CD4-positive, CD25-positive, alpha-beta regulatory T cell (primary cell): ENCODE results near the gene MORN1. TPM values are rescaled to one million over a fixed set of nuclear protein-coding genes. Genes with fewer than 3 reads are reported as not detected.

Experiments used
- ATAC-seq, 2 donors: fragments of 150-1000 bp; cut with Tn5 transposase; one replicate each; pipeline ENCODE4 v1.10.0; 2021; ENCODE audit warnings: low read depth in 2 of 2, moderate number of reproducible peaks in 2 of 2, moderate library complexity in 1 of 2
- DNase-seq, 3 donors: peaks; one replicate each; pipeline versions ENCODE4 v3.0.0 to v3.0.0-alpha.2; 2012 to 2022; ENCODE audit warnings: mixed read lengths in 1 of 3
- H3K27ac ChIP-seq: one replicate; pipeline ENCODE4 v1.7.0; 2013; ENCODE audit warnings: mild to moderate bottlenecking, low read length; ENCODE audit not compliant: insufficient read depth, poor library complexity, severe bottlenecking
- H3K27me3 ChIP-seq: one replicate; pipeline ENCODE4 v1.7.0; 2013; ENCODE audit warnings: low read length; ENCODE audit not compliant: control insufficient read depth, insufficient read depth
- H3K36me3 ChIP-seq: one replicate; pipeline ENCODE4 v1.7.0; 2013; ENCODE audit warnings: mild to moderate bottlenecking, low read length, moderate library complexity; ENCODE audit not compliant: control insufficient read depth, insufficient read depth
- H3K4me1 ChIP-seq: 2 replicates; pipeline ENCODE4 v1.7.0; 2013; ENCODE audit warnings: mild to moderate bottlenecking, low read length; ENCODE audit not compliant: insufficient read depth, control insufficient read depth, poor library complexity, severe bottlenecking
- H3K4me3 ChIP-seq: one replicate; pipeline ENCODE4 v1.7.0; 2013; ENCODE audit warnings: low read depth, mild to moderate bottlenecking, low read length, moderate library complexity
- H3K9me3 ChIP-seq, 2 experiments: 1 replicate in 1 of 2; 2 replicates in 1 of 2; pipeline ENCODE4 v1.7.0; 2013; ENCODE audit warnings: low read length in 2 of 2, mild to moderate bottlenecking in 1 of 2, moderate library complexity in 1 of 2; ENCODE audit not compliant: control insufficient read depth in 2 of 2
- H3K27ac Mint-ChIP-seq, 3 donors: one replicate each; pipeline ENCODE4 v1.8.0; 2020 to 2022; ENCODE audit warnings: mild to moderate bottlenecking in 3 of 3, mixed read lengths in 3 of 3, moderate library complexity in 2 of 3
- H3K27me3 Mint-ChIP-seq: one replicate; pipeline ENCODE4 v1.8.0; 2022; ENCODE audit warnings: mild to moderate bottlenecking, mixed read lengths
- H3K36me3 Mint-ChIP-seq: one replicate; pipeline ENCODE4 v1.8.0; 2020; ENCODE audit warnings: mixed read lengths
- H3K4me1 Mint-ChIP-seq, 4 donors: one replicate each; pipeline ENCODE4 v1.8.0; 2020 to 2022; ENCODE audit warnings: mixed read lengths in 4 of 4, mild to moderate bottlenecking in 1 of 4
- H3K4me3 Mint-ChIP-seq, 4 donors: one replicate each; pipeline ENCODE4 v1.8.0; 2020 to 2022; ENCODE audit warnings: mild to moderate bottlenecking in 4 of 4, mixed read lengths in 4 of 4, moderate library complexity in 3 of 4
- H3K9me3 Mint-ChIP-seq, 7 donors: one replicate each; pipeline ENCODE4 v1.8.0; 2020 to 2022; ENCODE audit warnings: mixed read lengths in 7 of 7, mild to moderate bottlenecking in 3 of 7, moderate library complexity in 2 of 7
- polyA plus RNA-seq, 4 donors: library from polyadenylated mRNA; unstranded; fragments of 300-500 nt; fragmentation: Illumina TruSeq; gene quantifications; one replicate each; pipeline ENCODE4 v1.2.3, GENCODE V29; 2021
- total RNA-seq: library from RNA; stranded (reverse); gene quantifications from one replicate; pipeline ENCODE4 v1.2.3, GENCODE V29; 2022

MORN1 gene
- total and polyA plus RNA-seq, 5 donors from 2014 or later: 1.3 to 7.3 (median 2.4) TPM

DNA sequence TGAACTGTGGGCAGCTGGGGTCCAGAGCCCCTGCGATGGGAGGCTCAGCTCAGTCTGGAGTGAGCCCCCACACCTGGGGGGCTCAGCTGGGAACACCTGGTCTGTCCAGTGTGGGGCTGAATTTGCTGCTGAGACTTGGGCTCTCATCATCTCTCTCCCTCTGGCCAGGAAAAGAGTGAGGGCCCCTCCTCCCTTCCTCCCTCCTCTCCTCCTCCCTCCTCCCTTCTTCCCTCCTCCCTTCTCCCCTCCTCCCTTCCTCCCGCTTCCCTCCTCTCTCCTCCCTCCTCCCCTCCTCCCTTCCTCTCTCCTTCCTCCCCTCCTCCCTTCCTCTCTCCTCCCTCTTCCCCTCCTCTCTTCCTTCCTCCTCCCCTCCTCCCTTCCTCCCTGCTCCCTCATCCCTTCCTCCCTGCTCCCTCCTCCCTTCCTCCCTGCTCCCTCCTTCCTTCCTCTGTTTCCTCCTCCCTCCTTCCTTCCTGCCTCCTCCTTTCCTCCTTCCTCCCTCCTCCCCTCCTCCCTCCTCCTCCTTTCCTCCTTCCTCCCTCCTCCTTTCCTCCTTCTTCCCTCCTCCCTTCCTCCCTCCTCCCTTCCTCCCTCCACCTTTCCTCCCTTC is 44.5 kb upstream of the MORN1 start:
- DNase-seq (no peak), ATAC-seq (no peak)
- no peaks in the 10 kb centered on the region for H3K4me1 ChIP-seq
- no peaks in the 10 kb centered on the region for H3K9me3 ChIP-seq
- H3K36me3 ChIP-seq: no peaks in the 10 kb centered on the region
- H3K4me3 Mint-ChIP-seq: no peak overlapping the region
- H3K27ac Mint-ChIP-seq: no peak overlapping the region
- H3K9me3 Mint-ChIP-seq: no peaks in the 10 kb centered on the region
- H3K4me3 ChIP-seq: no peak overlapping the region
- H3K36me3 Mint-ChIP-seq: no peaks in the 10 kb centered on the region
- H3K27ac ChIP-seq: no peak overlapping the region
- no peaks in the 10 kb centered on the region for H3K27me3 Mint-ChIP-seq
- H3K27me3 ChIP-seq: no peaks in the 10 kb centered on the region
- peaks cover 0 to 4% (median 4%) of the 10 kb centered on the region in 4 donors for H3K4me1 Mint-ChIP-seq

DNA sequence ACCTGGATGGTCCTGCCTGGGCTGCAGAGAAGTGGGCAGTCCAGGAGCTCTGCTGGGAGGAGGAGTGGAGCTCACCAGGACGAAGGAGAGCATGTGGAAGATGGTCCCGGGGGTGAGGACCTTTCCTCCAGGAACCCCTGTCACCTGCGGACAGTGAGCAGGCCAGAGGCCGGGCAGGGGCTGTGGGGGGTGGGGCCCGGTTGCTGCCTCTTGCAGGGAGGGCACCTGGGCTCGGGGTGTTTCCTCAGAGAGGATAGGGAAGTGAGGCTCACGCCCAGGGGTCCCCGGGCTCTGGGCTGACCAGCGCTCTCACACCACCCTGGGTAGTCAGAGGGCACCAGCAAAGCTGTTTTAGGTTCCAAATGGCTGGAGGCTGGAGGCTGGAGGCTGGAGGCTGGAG is 43.7 kb upstream of the MORN1 start:
- peaks cover 0 to 2% of the 10 kb centered on the region in 2 experiments for H3K9me3 ChIP-seq
- H3K27ac ChIP-seq: no peak overlapping the region
- H3K4me3 ChIP-seq: no peak overlapping the region
- DNase-seq (no peak), ATAC-seq (no peak)
- Mint-ChIP-seq H3K36me3 (no peaks in the 10 kb centered on the region), H3K9me3 (no peaks in the 10 kb centered on the region), H3K27ac (no peak overlapping the region), H3K4me3 (no peak overlapping the region), H3K4me1 (peaks cover 0 to 4% (median 2%) of the 10 kb centered on the region in 4 donors), H3K27me3 (no peaks in the 10 kb centered on the region)
- no peaks in the 10 kb centered on the region for H3K27me3 ChIP-seq
- no peaks in the 10 kb centered on the region for H3K4me1 ChIP-seq
- H3K36me3 ChIP-seq: no peaks in the 10 kb centered on the region

DNA sequence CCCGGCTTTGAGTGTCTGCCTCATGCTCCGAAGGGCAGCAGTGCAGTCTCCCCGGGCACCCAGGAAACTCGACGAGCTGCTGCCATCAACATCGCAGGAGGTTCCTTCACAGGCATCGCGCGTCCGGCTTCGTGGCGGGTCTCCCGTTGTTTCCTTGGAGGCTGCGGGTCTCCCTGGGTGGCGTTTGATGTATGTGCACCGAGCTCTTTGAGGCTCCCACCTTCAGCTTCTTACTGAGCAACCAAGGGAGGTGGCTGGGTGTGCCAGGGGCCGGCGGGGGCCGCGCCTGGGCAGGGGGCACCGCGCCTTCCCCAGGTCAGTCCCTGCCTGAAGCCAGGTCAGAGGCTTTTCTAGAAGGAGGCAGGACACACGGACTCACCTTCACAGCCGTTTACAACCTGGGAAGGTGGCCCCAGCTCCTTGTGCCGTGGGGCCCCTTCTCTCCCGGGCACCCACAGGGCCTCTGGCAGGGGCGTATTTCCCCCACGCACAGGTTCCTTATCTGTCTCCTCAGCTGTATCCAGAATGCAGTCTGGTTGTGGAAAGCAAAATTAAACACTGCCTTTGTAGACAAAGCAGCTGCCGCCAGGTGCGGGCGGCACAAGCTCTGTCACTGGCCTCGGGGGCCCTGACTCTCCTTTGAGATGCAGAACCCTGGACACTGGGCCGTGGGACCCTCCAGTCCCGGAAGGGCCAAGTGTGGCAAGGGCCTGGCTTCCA is 42.7 kb upstream of the MORN1 start:
- Histone ChIP-seq H3K27ac (no peak overlapping the region), H3K36me3 (no peaks in the 10 kb centered on the region), H3K4me1 (no peaks in the 10 kb centered on the region), H3K9me3 (peaks cover 0 to 11% of the 10 kb centered on the region in 2 experiments), H3K27me3 (no peaks in the 10 kb centered on the region), H3K4me3 (no peak overlapping the region)
- DNase-seq (no peak), ATAC-seq (no peak)
- Mint-ChIP-seq H3K36me3 (no peaks in the 10 kb centered on the region), H3K27ac (no peak overlapping the region), H3K4me3 (no peak overlapping the region), H3K27me3 (no peaks in the 10 kb centered on the region), H3K4me1 (peaks cover 0 to 4% (median 1%) of the 10 kb centered on the region in 4 donors), H3K9me3 (peaks cover 0 to 1% (median 0%) of the 10 kb centered on the region in 7 donors)

DNA sequence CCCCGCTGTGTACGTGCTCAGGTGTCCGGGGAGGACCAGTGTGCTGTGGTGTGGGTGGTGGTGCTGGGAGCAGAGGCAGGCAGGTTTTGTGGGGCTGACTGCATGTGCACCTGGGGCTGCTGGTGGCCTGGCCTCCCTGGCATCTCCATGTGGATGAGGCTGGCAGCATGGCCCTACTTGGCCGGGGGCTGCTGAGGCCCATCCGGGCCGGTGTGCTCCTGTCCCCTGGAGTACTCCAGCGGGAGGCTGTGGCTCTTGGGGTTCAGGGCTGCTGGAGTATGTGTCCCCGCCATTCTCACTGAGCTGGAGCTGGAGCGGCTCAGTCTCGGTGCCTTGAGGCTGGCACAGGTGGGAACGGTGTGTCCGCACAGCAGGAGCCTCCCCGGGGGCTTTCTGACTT is 41.8 kb upstream of the MORN1 start:
- H3K27me3 Mint-ChIP-seq: no peaks in the 10 kb centered on the region
- Histone ChIP-seq H3K36me3 (no peaks in the 10 kb centered on the region), H3K27ac (no peak overlapping the region), H3K4me1 (no peaks in the 10 kb centered on the region), H3K9me3 (peaks cover 0 to 11% of the 10 kb centered on the region in 2 experiments), H3K4me3 (no peak overlapping the region), H3K27me3 (no peaks in the 10 kb centered on the region)
- H3K4me1 Mint-ChIP-seq: peaks cover 0 to 4% (median 1%) of the 10 kb centered on the region in 4 donors
- DNase-seq (no peak), ATAC-seq (no peak)
- H3K36me3 Mint-ChIP-seq: no peaks in the 10 kb centered on the region
- no peak overlapping the region for H3K4me3 Mint-ChIP-seq
- H3K27ac Mint-ChIP-seq: no peak overlapping the region
- H3K9me3 Mint-ChIP-seq: peaks cover 0 to 1% (median 0%) of the 10 kb centered on the region in 7 donors

DNA sequence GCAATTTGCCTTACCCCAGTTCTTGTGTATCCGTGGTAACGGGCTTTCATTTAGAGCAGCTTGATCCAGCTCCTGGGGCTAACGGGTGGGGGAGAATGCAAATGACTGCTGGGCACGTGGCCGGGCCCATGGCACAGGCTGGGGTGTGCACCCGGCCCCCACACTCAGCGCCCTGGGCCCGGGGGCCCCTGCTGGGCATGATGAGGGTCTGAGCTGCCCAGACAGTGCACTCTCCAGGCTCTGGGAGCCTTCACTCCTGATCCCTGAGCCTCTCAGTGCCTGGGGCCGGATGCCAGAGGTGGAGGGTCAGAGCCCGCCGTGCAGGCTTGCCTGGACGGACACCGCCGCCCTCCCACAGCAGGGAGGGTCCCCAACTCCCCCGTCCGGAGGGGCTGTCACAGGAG is 41.1 kb upstream of the MORN1 start:
- DNase-seq (no peak), ATAC-seq (no peak)
- no peak overlapping the region for H3K27ac Mint-ChIP-seq
- Histone ChIP-seq H3K36me3 (no peaks in the 10 kb centered on the region), H3K4me3 (no peak overlapping the region), H3K4me1 (peaks cover 1% of the 10 kb centered on the region), H3K27ac (no peak overlapping the region), H3K9me3 (peaks cover 0 to 11% of the 10 kb centered on the region in 2 experiments), H3K27me3 (no peaks in the 10 kb centered on the region)
- H3K36me3 Mint-ChIP-seq: no peaks in the 10 kb centered on the region
- peaks cover 0 to 3% (median under 1%) of the 10 kb centered on the region in 4 donors for H3K4me1 Mint-ChIP-seq
- no peak overlapping the region for H3K4me3 Mint-ChIP-seq
- peaks cover 0 to 1% (median 0%) of the 10 kb centered on the region in 7 donors for H3K9me3 Mint-ChIP-seq
- H3K27me3 Mint-ChIP-seq: no peaks in the 10 kb centered on the region

DNA sequence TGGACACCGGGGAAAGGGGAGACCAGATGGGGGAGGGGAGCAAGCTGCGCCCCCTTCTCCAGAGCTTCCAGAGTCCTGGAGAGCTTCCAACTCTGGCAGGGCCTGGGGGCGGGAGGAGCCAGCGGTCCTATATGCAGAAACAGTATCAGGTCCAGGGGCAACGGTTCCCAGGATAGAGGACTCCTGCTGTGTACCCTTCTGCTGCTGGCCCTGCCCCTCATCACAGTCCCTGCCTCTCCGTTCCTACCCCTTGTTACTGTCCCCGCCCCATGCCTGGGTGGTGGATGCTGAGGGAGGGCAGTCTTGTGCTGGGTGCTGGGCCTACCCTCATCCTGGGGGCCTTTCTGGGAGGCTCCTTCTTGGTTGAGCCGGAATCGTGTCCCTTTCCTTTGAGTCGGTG is 40.2 kb upstream of the MORN1 start:
- no peak for DNase-seq
- Histone ChIP-seq H3K9me3 (peaks cover 0 to 11% of the 10 kb centered on the region in 2 experiments), H3K36me3 (no peaks in the 10 kb centered on the region), H3K4me3 (no peak overlapping the region), H3K27me3 (no peaks in the 10 kb centered on the region), H3K27ac (no peak overlapping the region), H3K4me1 (peaks cover 3% of the 10 kb centered on the region)
- ATAC-seq: no peak
- peaks cover 0 to 1% (median 0%) of the 10 kb centered on the region in 7 donors for H3K9me3 Mint-ChIP-seq
- no peaks in the 10 kb centered on the region for H3K4me1 Mint-ChIP-seq
- no peak overlapping the region for H3K4me3 Mint-ChIP-seq
- no peaks in the 10 kb centered on the region for H3K36me3 Mint-ChIP-seq
- no peak overlapping the region for H3K27ac Mint-ChIP-seq
- H3K27me3 Mint-ChIP-seq: no peaks in the 10 kb centered on the region

DNA sequence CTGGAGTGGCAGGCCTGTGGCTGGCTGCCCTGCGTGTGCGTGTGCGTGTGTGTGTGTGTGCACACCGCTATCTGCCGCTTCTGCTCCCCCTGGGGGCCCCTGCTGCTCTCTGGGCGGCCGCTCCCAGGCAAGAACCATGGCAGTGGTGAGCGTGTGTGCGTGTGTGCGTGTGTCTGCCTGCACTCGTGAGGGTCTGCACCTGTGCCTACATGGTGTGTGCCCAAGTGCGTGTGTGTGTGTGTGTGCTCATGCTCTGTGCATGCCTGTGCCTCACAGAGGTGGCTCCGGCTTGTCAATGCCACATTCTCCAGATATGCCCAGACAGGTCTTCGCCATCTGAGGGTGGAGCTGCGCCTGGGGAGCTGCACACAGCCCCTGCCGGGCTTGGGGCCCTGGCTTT is 39.7 kb upstream of the MORN1 start:
- DNase-seq (no peak), ATAC-seq (no peak)
- no peak overlapping the region for H3K27ac Mint-ChIP-seq
- Histone ChIP-seq H3K4me3 (no peak overlapping the region), H3K27me3 (no peaks in the 10 kb centered on the region), H3K36me3 (no peaks in the 10 kb centered on the region), H3K9me3 (peaks cover 0 to 11% of the 10 kb centered on the region in 2 experiments), H3K4me1 (peaks cover 3% of the 10 kb centered on the region), H3K27ac (no peak overlapping the region)
- H3K9me3 Mint-ChIP-seq: peaks cover 0 to 1% (median 0%) of the 10 kb centered on the region in 7 donors
- H3K27me3 Mint-ChIP-seq: no peaks in the 10 kb centered on the region
- no peaks in the 10 kb centered on the region for H3K36me3 Mint-ChIP-seq
- H3K4me3 Mint-ChIP-seq: no peak overlapping the region
- no peaks in the 10 kb centered on the region for H3K4me1 Mint-ChIP-seq

DNA sequence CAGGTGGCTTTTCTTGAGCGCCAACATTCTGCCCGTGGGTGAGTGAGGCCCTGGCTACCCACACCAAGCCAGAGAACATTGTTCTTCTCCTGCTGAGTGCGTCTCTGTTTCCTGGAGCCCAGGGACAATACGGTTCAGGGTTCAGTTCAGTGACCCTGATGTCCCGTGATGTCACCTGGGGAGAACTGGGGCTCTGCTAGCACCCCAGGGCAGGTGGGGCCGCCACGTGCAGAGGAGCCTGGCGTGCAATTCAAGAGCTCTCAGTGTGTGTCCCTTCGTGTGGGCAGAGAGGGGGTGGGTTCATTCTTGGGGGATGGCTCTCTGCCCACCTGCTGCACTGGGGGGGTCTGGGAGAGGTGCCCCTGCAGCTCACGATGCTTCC is 39.2 kb upstream of the MORN1 start:
- no peaks in the 10 kb centered on the region for H3K27me3 ChIP-seq
- Mint-ChIP-seq H3K36me3 (no peaks in the 10 kb centered on the region), H3K9me3 (peaks cover 0 to 1% (median 0%) of the 10 kb centered on the region in 7 donors), H3K4me3 (no peak overlapping the region), H3K27ac (no peak overlapping the region), H3K27me3 (no peaks in the 10 kb centered on the region), H3K4me1 (no peaks in the 10 kb centered on the region)
- H3K27ac ChIP-seq: no peak overlapping the region
- H3K4me3 ChIP-seq: no peak overlapping the region
- DNase-seq: no peak
- peaks cover 3% of the 10 kb centered on the region for H3K4me1 ChIP-seq
- no peak for ATAC-seq
- H3K36me3 ChIP-seq: no peaks in the 10 kb centered on the region
- H3K9me3 ChIP-seq: peaks cover 0 to 11% of the 10 kb centered on the region in 2 experiments
